Measurements from ENCODE around the gene ABCF2. TPM values are rescaled to one million over a fixed set of nuclear protein-coding genes. Genes with fewer than 3 reads are reported as not detected.
A peak's percentile ranks its signal among the peaks of the same experiment; 100 is the strongest.

Gene ABCF2
- polyA plus RNA-seq, 3 donors: 22.3 to 30.9 (median 30.8) TPM

DNA sequence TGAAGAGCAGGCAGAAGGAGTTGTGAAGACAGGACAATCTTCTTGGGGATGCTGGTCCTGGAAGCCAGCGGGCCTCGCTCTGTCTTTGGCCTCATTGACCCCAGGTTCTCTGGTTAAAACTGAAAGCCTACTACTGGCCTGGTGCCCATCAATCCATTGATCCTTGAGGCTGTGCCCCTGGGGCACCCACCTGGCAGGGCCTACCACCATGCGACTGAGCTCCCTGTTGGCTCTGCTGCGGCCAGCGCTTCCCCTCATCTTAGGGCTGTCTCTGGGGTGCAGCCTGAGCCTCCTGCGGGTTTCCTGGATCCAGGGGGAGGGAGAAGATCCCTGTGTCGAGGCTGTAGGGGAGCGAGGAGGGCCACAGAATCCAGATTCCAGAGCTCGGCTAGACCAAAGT lies 6.8 kb upstream of the ABCF2 start:
- DNase-seq (ENCODE audit: extremely low read depth in 1 of 11, low read depth in 9 of 11, low spot score in 4 of 11): no peak

- DNase-seq (ENCODE audit: extremely low read depth in 1 of 11, low read depth in 9 of 11, low spot score in 4 of 11): no peak
Observed at GRCh38 chr7:151232917-151233701, 6.1 kb upstream of the ABCF2 start.

- peak in 7 of 11 donors; percentile 77 to 86 (median 79) for DNase-seq (ENCODE audit: extremely low read depth in 1 of 11, low read depth in 9 of 11, low spot score in 4 of 11)
Observed at GRCh38 chr7:151232091-151232916, 5.3 kb upstream of the ABCF2 start, which contains the start of gene CHPF2. TSS of gene CHPF2 (plus strand) at chr7:151232483. CDS start at chr7:151234012, 1,529 bp downstream.

- DNase-seq (ENCODE audit: extremely low read depth in 1 of 11, low read depth in 9 of 11, low spot score in 4 of 11): no peak
Observed at GRCh38 chr7:151231080-151231479, 4.1 kb upstream of the ABCF2 start.

GRCh38 chr7:151229249-151229648 lies 2.2 kb upstream of the ABCF2 start:
- DNase-seq (ENCODE audit: extremely low read depth in 1 of 11, low read depth in 9 of 11, low spot score in 4 of 11): no peak

GRCh38 chr7:151228024-151228866 lies 1.2 kb upstream of the ABCF2 start:
- no peak for DNase-seq (ENCODE audit: extremely low read depth in 1 of 11, low read depth in 9 of 11, low spot score in 4 of 11)

GRCh38 chr7:151226560-151226874 lies 488 bp downstream of the ABCF2 start:
- no peak for DNase-seq (ENCODE audit: extremely low read depth in 1 of 11, low read depth in 9 of 11, low spot score in 4 of 11)

GRCh38 chr7:151225948-151226510 lies 976 bp downstream of the ABCF2 start:
- DNase-seq (ENCODE audit: extremely low read depth in 1 of 11, low read depth in 9 of 11, low spot score in 4 of 11): no peak

- no peak for DNase-seq (ENCODE audit: extremely low read depth in 1 of 11, low read depth in 9 of 11, low spot score in 4 of 11)
Observed at GRCh38 chr7:151223728-151224127, 3.3 kb downstream of the ABCF2 start.

- DNase-seq (ENCODE audit: extremely low read depth in 1 of 11, low read depth in 9 of 11, low spot score in 4 of 11): no peak
Observed at GRCh38 chr7:151218170-151218569, 8.8 kb downstream of the ABCF2 start.

- no peak for DNase-seq (ENCODE audit: extremely low read depth in 1 of 11, low read depth in 9 of 11, low spot score in 4 of 11)
Observed at GRCh38 chr7:151215396-151215795, 11.6 kb downstream of the ABCF2 start.

DNA sequence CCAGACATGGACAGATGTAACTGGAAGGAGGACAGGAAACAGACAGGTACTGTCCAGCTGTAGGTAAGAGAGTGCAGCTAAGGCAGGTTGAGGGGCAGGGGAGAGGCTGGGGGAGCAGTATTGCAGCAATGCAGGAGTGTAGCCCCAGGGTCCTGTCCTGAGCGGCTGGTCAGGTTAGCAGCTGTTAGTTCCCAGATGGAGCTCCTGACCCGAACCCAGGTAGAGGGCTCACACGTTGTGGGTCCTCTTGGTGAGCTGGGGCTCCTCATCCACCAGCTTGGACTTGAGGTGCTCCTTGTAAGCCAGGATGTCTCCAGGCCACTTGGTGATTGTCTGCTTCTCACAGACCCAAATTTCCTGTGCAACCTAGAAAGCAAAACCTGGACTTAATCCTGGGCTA lies 13.2 kb downstream of the ABCF2 start:
- no peak for DNase-seq (ENCODE audit: extremely low read depth in 1 of 11, low read depth in 9 of 11, low spot score in 4 of 11)

- no peak for DNase-seq (ENCODE audit: extremely low read depth in 1 of 11, low read depth in 9 of 11, low spot score in 4 of 11)
Observed at GRCh38 chr7:151212626-151213025, 14.4 kb downstream of the ABCF2 start.

- DNase-seq (ENCODE audit: extremely low read depth in 1 of 11, low read depth in 9 of 11, low spot score in 4 of 11): no peak
Observed at GRCh38 chr7:151211155-151211772, 15.7 kb downstream of the ABCF2 start.

- DNase-seq (ENCODE audit: extremely low read depth in 1 of 11, low read depth in 9 of 11, low spot score in 4 of 11): no peak
Observed at GRCh38 chr7:151210087-151210854, 16.7 kb downstream of the ABCF2 start, which contains the start of gene H2BK1. TSS of gene H2BK1 (minus strand) at chr7:151210488. CDS start at chr7:151210318, 170 bp downstream.

- no peak for DNase-seq (ENCODE audit: extremely low read depth in 1 of 11, low read depth in 9 of 11, low spot score in 4 of 11)
Observed at GRCh38 chr7:151209588-151209987, 17.4 kb downstream of the ABCF2 start.

DNA sequence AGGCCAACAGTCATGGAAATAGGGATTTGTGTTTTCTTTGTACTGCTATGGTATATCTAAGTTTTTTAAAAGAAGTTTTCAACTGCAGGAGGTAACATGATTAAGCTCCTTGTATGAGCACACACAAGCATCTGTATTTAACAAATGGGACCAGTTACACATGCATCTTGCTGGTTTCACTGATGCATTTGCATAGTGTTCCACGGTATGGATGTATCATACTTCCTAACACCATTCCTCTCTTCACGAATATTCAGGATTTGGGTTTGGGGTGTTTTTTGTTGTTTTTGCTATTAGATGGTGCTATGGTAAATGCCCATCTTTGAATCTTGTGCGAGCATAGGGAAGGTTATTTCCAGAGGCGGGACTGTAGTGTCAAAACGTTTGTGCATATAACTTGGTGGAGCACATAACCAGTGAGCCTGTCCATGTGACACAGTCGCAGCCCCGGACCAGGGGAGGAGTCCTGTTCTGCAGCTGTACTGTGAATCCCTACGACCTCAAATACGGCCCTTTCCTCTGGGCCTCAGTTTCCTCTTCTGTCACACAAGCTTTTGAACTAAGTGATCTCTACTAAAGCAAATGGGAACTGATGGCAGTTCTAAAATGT lies 18.6 kb downstream of the ABCF2 start:
- no peak for DNase-seq (ENCODE audit: extremely low read depth in 1 of 11, low read depth in 9 of 11, low spot score in 4 of 11)

- DNase-seq (ENCODE audit: extremely low read depth in 1 of 11, low read depth in 9 of 11, low spot score in 4 of 11): no peak
Observed at GRCh38 chr7:151207804-151208203, 19.2 kb downstream of the ABCF2 start.

Data from renal cortex interstitium (tissue), 11 donors.